GM12878 (cell line): ENCODE measurements around the gene ZDHHC18. TPM values are rescaled to one million over a fixed set of nuclear protein-coding genes. Genes with fewer than 3 reads are reported as not detected.
A peak's percentile ranks its signal among the peaks of the same experiment; 100 is the strongest.

Source experiments
- ATF3 ChIP-seq: IDR thresholded peaks from 2 replicates; pipeline ENCODE4 v1.6.1; 2011; ENCODE audit warnings: low read depth, mild to moderate bottlenecking, low read length, moderate library complexity, borderline replicate concordance; ENCODE audit errors: extremely low read depth
- BCLAF1 ChIP-seq: fragments of 450-650 bp; IDR thresholded peaks from 2 replicates; pipeline ENCODE4 v1.6.1; 2017; ENCODE audit warnings: antibody characterized with exemption, mild to moderate bottlenecking, moderate library complexity
- CEBPB ChIP-seq, 2 experiments: fragments of 150-350 bp in 1 of 2; IDR thresholded peaks; 2 replicates each; pipeline ENCODE4 v1.6.1; 2012 to 2014; ENCODE audit warnings: low read depth in 2 of 2, low read length in 2 of 2, borderline replicate concordance in 1 of 2, inconsistent platforms in 1 of 2
- DPF2 ChIP-seq: fragments of 450-650 bp; IDR thresholded peaks from 2 replicates; pipeline ENCODE4 v1.6.1; 2017; ENCODE audit warnings: mild to moderate bottlenecking
- E2F8 ChIP-seq: fragments of 450-650 bp; IDR thresholded peaks from 2 replicates; pipeline ENCODE4 v1.6.1; 2018; ENCODE audit warnings: mild to moderate bottlenecking, low read depth, moderate library complexity; ENCODE audit not compliant: partially characterized antibody
- EGR1 ChIP-seq, 2 experiments: IDR thresholded peaks; 1 replicate in 1 of 2; 2 replicates in 1 of 2; pipeline ENCODE4 v1.6.1; 2011 to 2012; ENCODE audit warnings: low read depth in 2 of 2, low read length in 2 of 2, borderline replicate concordance in 1 of 2, mild to moderate bottlenecking in 1 of 2, moderate library complexity in 1 of 2
- FOXM1 ChIP-seq: IDR thresholded peaks from 2 replicates; pipeline ENCODE4 v1.6.1; 2012; ENCODE audit warnings: low read depth, mild to moderate bottlenecking, inconsistent platforms, low read length, moderate library complexity
- GABPA ChIP-seq: IDR thresholded peaks from 2 replicates; pipeline ENCODE4 v1.6.1; 2014; ENCODE audit warnings: antibody characterized with exemption, low read depth, mild to moderate bottlenecking, inconsistent platforms
- MXI1 ChIP-seq: fragments of 150-350 bp; IDR thresholded peaks from 2 replicates; pipeline ENCODE4 v1.6.1; 2011; ENCODE audit warnings: low read depth, mild to moderate bottlenecking, inconsistent platforms, low read length, improper control_type of control experiment
- NFXL1 ChIP-seq: fragments of 450-650 bp; IDR thresholded peaks from 2 replicates; pipeline ENCODE4 v1.6.1; 2017; ENCODE audit warnings: antibody characterized with exemption, mild to moderate bottlenecking, borderline replicate concordance
- NR2F1 ChIP-seq: fragments of 450-650 bp; conservative IDR thresholded peaks from 2 replicates; pipeline ENCODE4 v1.6.1; 2017; ENCODE audit warnings: mild to moderate bottlenecking
- PAX8 ChIP-seq: fragments of 450-650 bp; IDR thresholded peaks from 2 replicates; pipeline ENCODE4 v1.6.1; 2017; ENCODE audit warnings: mild to moderate bottlenecking, moderate library complexity
- POLR2AphosphoS2 ChIP-seq: IDR thresholded peaks from 2 replicates; pipeline ENCODE4 v1.6.1; 2011; ENCODE audit warnings: low read depth, mild to moderate bottlenecking, low read length, improper control_type of control experiment, moderate library complexity
- SIX5 ChIP-seq: IDR thresholded peaks from 2 replicates; pipeline ENCODE4 v1.6.1; 2011; ENCODE audit warnings: mild to moderate bottlenecking, low read depth, low read length, moderate library complexity; ENCODE audit not compliant: severe bottlenecking
- SMAD5 ChIP-seq: IDR thresholded peaks from 2 replicates; pipeline ENCODE4 v1.6.1; 2016; ENCODE audit warnings: antibody characterized with exemption, low read depth
- ZNF207 ChIP-seq: fragments of 450-650 bp; IDR thresholded peaks from 2 replicates; pipeline ENCODE4 v1.6.1; 2014; ENCODE audit warnings: antibody characterized with exemption, mild to moderate bottlenecking, borderline replicate concordance
- ZNF384 ChIP-seq: IDR thresholded peaks from 2 replicates; pipeline ENCODE4 v1.6.1; 2012; ENCODE audit warnings: low read depth, mild to moderate bottlenecking, low read length, improper control_type of control experiment, borderline replicate concordance
- ZNF622 ChIP-seq: fragments of 450-650 bp; IDR thresholded peaks from 2 replicates; pipeline ENCODE4 v1.6.1; 2017; ENCODE audit warnings: mild to moderate bottlenecking, inconsistent platforms
- polyA plus RNA-seq, 11 experiments: library from polyadenylated mRNA; depleted of rRNA in 4 of 11; unstranded in 6 of 11; stranded (reverse) in 5 of 11; fragments of >200 nt; fragmentation: Nextera tagmentation in 4 of 11; fragmentation: Illumina TruSeq in 1 of 11; extraction: Ambion mirVana in 4 of 11; extraction: Trizol in 1 of 11; gene quantifications; 1 replicate in 1 of 11; 2 replicates in 10 of 11; pipeline versions ENCODE4 v1.2.1 to v1.2.3, GENCODE V29; 2011 to 2016; ENCODE audit warnings: inconsistent platforms in 2 of 11, missing spikeins in 2 of 11, low read depth in 1 of 11
- total RNA-seq, 4 experiments: library from RNA; depleted of rRNA in 3 of 4; stranded (reverse); fragments of >200 nt in 3 of 4; fragmentation: Illumina TruSeq in 1 of 4; extraction: Trizol in 1 of 4; gene quantifications; 2 replicates each; pipeline versions ENCODE4 v1.2.1 to v1.2.3, GENCODE V29; 2013 to 2021

ZDHHC18 gene
- total and polyA plus RNA-seq, 10 of the 15 experiments (the other 5 are each of a cell fraction or from before 2014, with no cell fraction given): 0.40 to 81.2 (median 21.3) TPM

- TF ChIP-seq PAX8 (no peak), ZNF384 (no peak), EGR1 (IDR thresholded peaks at IDR 0.05; ENCODE audit: borderline replicate concordance in 1 of 2, low read depth in 2 of 2, low read length in 2 of 2) (peak in 1 of 2 experiments; percentile 79; a peak in 2 of 3 replicates), NFXL1 (no peak), BCLAF1 (no peak), MXI1 (peak; percentile 66), GABPA (peak; percentile 77), ATF3 (no peak), NR2F1 (no peak), DPF2 (0 out of 2 replicates have a peak, but pooled peaks have one; percentile 60), POLR2AphosphoS2 (0 out of 2 replicates have a peak, but pooled peaks have one; percentile 67), FOXM1 (no peak), CEBPB (IDR thresholded peaks at IDR 0.05; ENCODE audit: borderline replicate concordance in 1 of 2, low read depth in 2 of 2, low read length in 2 of 2) (no peak), E2F8 (peak; percentile 93), SMAD5 (peak; percentile 90), ZNF622 (no peak), ZNF207 (no peak), SIX5 (no peak)
Measured at GRCh38 chr1:26864610-26865480, 38.4 kb downstream of the ZDHHC18 start (continued).
